Astrocyte of the hippocampus (primary cell): ENCODE data around the gene PIAS1.
"Not testable (repeated sequence)": the region's sequence is repeated elsewhere in the genome, so short reads cannot be mapped to it uniquely, and the experiment has no call there.

Experiments used
- DNase-seq: peaks from one replicate; pipeline ENCODE4 v3.0.0; 2011; ENCODE audit warnings: low read depth, low spot score

The PIAS1 gene

GRCh38 chr15:68234060-68234459 lies 179.9 kb downstream of the PIAS1 start:
- no peak for DNase-seq

GRCh38 chr15:68234520-68234919 lies 180.4 kb downstream of the PIAS1 start:
- DNase-seq = not testable (repeated sequence)

- DNase-seq = no peak
These were observed 180.9 kb downstream of the PIAS1 start for GRCh38 chr15:68235022-68235421.

GRCh38 chr15:68239025-68239424 lies 184.9 kb downstream of the PIAS1 start:
- DNase-seq = no peak

- no peak for DNase-seq
These were observed 187.2 kb downstream of the PIAS1 start for GRCh38 chr15:68241088-68241935.
